NCI-H524 (cell line): ENCODE measurements around the gene INPP5F.
A peak's percentile ranks its signal among the peaks of the same experiment; 100 is the strongest.
"Not testable (repeated sequence)": the region's sequence is repeated elsewhere in the genome, so short reads cannot be mapped to it uniquely, and the experiment has no call there.

Experiments used
- DNase-seq, 2 experiments: peaks; one replicate each; lab custom pipeline; 2025; lab: John Stamatoyannopoulos, UW

INPP5F gene

DNA sequence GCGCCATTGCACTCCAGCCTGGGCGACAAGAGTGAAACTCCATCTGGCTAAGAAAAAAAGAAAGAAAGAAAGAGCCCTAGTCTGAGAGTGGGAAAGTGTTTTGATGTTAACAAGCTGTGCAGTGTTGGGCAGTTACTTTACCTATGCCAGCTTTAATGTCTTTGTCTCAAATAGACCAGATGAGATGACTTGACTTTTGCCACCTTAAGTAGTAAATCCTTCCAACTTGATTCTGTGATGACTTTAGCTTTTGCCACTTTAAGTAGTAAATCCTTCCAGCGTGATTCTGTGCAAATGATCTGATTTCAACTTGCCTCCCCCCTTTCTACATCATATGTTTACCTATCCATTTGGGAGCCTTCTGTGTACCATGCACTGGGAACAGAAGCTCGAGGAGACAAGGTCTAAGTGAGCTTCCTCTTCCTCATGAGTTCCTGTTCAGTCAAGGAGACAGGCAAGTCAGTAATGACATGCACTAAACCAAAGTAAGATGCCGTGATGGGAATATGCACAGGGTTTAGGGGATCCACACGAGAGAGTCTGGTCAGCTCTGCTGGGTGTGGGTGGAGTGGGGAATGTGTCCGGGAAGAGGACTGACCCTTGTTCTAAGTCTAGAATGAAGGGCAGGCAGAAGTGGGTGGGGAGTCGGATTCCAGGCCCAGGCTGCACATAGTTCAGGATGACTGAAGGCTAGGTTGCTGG lies 17.2 kb downstream of the INPP5F start:
- DNase-seq, result no peak

DNA sequence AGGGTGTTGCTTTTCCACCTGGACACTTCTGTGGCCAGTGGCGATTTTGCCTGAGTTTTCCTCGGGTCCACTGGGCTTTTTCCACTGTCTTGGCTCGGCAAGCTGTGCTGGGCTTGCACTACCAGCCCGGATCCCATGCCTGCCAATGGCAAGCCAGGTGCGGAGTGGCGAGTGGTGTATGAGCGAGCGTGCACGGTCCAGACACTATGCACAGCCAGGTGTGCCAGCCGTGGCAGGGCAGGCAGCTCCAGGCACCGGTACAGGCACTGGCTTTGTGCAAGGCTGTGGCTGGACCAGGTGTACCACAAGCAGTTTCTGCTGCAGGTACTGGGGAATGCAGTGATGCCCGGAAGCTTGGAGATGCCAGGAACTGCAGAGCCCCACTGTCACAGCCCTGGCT lies 22.1 kb downstream of the INPP5F start:
- no peak for DNase-seq

DNA sequence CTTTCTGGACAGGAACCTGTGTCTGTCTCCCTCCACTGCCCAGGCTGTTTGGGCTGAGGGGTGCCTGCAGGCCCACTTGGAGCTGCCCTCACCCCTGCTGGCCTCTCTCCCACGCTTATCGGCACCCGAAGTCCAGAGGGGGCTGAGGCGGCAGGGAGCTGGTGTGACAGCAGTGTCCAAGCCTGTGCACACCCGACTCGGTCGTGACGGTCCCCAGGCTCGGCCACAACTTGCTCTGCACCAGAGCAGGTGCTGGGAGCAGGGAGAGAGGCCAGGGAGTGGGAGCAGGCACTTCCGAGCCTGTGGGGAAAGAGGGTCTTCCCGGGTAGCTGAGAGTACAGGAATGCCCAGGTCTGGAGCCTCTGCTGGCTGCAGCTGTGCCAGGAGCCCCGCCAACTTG lies 23.0 kb downstream of the INPP5F start:
- no peak for DNase-seq

DNA sequence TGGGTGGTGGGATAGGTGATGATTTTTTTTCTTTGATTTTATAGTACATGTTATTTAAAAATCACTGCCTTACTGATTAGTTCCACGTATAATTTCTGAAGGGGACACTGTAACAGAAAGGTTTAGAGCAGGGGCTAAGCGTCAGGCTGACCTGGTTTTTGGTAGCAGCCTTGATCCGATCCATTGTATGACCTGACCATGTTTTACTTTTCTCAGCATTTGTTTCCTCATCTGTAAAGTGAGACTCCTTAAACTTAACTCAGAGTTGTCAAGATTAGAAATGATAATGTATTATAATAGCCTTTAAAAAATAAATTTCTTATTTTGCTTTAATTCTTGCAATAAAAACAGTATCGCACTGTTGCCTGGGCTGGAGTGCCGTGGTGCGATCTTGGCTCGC lies 23.6 kb downstream of the INPP5F start:
- DNase-seq, result no peak

DNA sequence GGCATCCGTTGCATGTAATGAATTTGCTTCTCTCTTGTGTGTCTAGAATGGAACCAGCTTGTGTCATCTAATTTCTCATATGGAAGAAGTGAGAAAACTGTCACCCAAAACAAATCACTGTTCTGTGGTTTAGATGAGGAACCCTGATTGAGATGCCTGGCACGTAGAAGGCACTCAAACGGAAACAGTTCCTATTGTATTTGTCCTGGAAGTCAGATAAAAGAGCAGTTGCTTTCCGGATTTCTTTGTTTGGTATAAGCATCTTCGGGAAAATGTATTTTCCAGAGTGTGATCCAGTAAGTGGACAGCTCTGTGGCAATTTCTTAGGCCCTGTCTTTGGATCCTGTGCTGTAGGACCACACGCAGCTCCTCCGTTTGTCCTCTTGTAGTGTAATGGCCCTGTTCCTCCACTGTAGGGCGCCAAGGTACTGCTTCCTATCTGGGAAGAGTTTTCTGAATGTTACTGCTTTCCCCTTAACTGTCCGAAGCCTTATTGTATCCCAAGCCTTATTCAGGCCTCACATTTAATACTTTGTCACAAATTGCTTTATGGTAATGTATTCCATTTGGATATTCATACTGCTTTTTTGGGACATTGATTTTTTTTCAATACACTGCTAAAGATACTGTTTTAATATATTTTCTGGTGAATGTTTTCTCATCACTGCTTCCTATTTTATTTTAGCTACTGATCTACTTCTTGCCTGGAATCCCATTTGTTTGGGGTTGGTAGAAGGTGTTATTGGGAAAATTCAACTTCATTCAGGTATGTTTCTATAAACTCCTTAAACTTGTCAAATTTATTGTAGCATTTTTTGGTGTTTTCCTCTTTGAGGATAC lies 24.8 kb downstream of the INPP5F start:
- DNase-seq, result peak; percentile 11 to 50

DNA sequence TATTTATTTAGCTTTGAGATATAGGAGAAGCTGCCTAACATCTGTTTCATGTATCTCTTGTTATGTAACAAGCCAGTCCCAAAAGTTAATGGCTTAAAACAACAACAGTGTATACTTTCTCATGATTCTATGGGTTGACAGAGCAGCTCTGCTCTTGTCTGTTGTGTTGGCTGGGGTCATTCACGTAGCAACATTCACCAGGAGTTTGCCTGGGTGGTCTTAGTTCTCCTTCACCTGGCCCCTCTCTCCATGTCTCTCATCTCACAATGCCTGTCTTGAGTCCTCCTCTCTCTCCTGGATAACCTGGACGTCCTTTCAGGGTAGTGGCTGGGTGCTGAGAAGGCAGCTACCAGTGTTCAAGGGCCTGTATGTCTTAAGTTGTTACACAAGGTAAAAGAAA lies 27.5 kb downstream of the INPP5F start:
- no peak for DNase-seq

DNA sequence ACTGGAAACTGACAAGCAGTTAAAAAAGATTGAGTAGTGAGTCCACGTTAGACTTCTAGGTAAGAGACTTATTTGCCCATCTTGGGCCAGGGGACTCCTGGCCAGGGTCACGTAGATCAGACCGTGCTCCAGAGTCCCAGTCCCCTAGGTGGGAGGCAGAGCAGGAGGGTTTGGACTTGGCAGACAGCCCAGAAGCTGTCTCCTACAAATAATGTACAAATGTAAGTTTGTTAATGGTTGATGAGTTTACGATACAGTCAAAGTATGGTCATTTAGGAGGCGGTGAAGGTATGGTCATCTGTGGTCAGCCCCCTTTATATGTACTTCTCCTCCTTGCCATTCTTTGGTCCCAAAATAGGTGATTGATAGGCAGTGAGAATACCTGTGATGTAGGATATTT lies 28.2 kb downstream of the INPP5F start:
- no peak for DNase-seq

DNA sequence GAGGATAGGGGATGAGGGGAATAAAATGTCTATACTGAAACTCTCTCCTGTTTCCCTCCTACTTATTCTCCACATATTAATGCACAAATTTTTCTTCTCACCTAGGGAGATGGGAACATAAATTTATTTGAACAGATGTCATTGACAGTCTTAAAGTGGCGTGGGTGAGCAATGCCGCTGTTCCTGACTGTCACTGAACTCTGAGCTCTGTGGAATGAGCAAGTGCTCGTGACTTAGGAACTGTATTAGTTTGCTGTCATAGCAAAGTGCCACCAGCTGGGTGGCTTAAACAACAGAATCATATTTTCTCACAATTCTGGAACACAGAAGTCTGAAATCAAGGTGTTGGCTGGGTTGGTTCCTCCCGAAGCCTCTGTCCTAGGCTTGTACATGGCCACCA lies 29.1 kb downstream of the INPP5F start:
- DNase-seq, result no peak

DNA sequence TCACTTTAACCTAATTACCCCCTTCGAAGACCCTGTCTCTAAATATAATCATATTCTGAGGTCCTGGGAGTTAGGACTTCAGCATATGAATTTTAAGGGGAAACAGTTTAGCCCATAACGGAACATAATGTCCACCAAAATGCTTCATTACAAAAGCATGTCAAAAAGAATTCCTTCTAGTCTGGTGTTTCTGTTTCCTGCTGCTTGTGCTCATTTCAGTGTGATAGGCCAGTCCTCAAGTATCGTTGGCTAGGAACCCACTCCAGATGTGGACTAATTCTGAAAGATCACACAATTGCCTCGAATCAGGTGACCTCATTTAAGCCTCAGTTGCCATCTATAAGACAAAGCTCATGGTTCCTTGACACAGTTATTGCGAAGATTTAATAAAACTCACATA lies 29.6 kb downstream of the INPP5F start:
- DNase-seq, result no peak

DNA sequence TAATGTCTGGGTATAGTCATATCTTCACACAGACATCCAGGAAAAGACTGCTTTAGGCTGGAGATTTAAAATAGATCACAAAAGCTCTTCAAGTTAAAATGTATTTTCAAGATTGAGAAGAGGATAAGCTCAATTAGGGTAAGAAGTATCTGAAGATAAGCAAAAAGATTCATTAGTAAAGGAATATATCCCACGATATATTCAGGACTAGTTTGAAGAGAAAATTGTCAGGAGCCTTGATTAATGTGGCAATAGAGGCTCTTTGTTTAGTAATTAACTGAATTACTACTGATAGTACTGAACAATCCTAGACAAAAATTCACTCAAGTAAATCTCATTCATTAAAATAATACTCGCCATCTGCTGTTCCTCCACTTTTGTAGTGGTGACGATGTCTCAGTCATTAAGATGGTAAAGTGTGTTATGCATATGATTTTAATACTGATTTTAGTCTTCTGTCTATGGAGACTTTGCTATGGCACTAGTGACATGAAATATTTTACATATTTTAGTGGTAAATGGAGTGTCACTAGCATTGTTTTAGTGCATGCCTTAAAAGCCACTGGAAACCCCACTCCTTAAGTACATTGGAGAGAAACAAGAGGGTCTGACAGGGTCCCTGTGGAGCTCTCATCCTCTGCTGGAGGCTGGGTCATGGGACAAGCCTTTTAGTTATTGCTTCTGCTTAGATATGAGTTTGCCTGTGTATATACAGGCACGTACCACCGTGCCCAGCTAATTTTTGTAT lies 32.8 kb downstream of the INPP5F start:
- peak; percentile 3 to 27 for DNase-seq

DNA sequence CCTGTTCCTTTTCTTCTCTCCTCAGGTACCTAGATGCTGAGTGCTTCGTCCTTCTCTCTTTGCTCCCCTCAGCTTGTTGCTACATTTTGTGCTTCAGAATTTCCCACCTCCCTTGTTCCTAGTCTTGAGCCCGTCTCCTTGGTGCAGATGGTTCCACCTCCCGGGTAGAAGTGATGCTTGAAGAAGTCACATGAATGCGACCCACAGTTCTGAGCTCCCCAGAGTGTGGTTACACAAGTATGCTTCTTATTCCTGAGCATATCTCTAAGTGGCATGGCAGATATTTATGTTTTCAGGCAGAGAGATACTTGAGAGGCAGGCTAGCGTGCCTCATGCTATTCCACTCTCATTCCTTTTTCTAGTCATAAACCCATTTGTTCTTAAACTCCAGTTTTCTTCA lies 34.0 kb downstream of the INPP5F start:
- DNase-seq, result no peak

DNA sequence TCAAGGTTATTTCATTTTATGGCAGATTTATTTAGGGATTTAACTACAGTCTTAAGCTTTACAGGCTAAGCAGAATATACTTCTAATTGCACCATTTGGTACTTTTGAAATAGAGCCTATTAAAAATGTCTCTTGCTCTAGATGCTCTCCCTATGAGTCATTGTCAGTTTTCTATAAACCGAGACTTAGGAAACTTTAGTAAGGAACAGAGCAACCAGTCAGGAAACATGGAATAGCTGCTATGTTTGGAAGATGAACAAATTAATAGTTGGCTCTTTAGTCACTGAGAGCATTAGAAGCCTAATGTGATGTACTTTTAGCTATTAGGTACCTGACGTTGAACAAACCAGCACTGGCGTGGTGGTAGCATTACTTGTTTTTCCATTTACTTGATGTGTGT lies 35.3 kb downstream of the INPP5F start:
- DNase-seq, result no peak

DNA sequence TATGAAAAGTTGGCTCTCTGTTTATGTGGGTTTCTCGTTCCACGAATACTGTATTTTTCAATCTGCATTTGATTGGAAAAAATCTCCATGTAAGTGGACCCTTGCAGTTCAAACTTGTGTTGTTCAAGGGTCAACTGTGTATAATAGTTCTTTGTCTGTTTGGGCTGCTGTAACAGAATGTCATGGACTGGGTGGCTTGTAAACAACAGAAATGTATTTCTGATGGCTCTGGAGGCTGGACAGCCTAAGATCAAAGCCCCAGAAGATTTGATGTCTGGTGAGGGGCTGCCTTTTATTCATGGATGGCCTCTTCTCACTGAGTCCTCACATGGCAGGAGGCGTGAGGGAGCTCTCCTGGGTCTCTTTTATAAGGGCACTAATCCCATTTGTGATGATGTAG lies 36.2 kb downstream of the INPP5F start:
- no peak for DNase-seq

DNA sequence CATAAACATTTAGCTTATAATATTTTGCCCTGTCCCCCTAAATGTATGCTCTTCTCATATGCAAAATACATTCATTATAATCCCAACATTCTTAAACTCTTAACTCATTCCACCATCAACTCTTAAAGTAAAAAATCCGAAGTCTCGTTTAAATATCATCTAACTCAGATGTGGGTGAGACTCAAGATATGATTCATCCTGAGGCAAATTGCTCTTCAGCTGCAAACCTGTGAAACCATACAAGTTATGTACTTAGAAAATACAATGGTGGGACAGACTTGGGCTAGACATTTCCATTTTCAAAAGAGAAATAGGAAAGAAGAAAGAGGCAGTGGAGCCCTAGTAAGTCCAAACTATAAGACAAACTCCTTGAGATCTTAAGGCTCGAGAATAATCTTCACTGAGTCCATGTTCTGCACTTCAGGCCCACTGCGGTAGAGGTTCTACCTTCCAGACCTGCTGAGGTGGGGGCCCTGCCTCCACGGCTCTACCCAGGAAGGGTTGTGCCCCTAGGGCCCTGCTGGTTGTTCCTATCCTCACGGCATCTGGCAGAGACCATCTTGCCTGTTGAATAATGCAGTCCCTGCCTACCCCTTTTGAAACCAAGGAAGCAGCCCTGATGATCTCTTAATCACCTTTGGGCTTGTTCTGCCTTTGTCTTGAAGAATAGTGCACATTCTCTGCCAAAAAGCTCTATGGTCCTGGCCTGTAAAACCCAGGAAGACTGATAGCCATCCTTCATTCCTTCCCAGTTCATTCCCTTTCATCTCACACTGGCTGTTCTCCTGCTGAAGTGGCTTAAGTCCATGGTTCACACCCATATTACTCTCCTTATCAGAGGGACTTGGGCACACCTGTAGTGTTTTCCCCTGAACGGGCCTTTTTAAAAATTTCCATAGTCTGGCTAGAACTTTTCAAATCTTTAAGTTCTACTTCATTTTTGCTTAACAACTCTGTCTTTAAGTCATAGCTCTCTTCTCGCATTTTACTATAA lies 37.3 kb downstream of the INPP5F start:
- DNase-seq, result no peak

DNA sequence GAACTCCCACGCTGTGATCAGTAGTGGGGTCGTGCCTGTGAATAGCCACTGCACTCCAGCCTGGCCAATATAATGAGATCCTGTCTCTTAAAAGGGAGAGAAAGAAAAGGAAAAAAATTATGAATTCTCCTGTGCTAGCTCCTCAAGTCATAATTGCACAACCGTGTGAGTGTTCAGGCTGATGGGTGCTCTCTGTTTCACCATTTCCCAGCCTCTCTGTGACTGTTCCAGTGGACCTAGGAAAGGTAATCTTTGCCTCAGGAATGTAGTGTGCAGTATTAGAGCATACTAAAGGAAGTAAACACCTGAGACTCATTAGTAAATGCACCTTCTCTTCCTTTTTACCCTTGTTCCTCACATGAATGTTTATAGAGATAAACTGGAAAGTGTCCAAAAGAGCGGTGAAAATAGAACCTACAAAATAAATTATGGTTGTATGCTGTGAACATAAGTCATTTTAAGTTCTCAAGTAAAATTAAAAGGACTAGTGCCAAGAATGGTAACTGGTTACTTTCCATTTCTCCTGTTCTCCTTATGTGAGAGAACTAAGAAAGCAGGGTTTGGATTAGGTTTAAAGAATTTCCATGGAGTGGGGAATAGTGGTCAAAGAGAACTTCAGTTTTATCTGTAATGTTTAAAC lies 42.7 kb downstream of the INPP5F start:
- DNase-seq, result no peak

DNA sequence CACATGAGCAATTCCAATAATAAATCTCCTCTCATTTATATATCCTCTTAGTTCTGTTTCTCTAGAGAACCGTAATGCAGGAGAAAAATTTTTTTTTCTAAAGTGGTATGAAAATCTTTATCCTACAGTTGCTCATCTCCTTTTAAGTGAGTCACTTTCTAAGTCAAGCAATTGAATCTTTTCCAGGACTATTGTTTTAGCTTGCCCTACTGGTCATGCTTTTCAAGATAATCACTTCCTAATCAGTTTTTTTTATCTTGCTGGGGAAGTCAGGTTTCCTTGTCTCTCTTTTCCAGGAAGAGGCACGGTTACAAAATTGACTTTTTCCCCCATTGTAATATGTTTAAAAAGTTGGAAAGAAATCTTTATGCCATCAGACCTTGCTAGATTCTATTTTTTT lies 44.0 kb downstream of the INPP5F start:
- DNase-seq, result no peak

DNA sequence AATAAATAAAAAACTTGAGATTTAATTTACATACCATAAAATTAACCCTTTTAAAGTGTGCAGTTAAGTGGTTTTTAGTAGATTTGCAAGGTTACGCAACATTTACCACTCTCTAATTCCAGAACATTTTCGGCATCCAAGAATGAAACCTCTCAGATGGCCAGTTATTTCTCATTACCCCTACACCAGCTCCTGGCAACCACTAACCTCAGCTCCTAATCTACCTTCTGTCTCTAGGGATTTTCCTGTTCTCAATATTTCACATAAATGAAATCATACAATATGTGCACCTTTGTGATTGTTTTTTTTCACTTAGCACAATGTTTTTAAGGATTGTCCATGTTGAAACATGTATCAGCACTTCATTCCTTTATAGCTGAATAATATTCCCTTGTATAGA lies 45.1 kb downstream of the INPP5F start:
- no peak for DNase-seq

DNA sequence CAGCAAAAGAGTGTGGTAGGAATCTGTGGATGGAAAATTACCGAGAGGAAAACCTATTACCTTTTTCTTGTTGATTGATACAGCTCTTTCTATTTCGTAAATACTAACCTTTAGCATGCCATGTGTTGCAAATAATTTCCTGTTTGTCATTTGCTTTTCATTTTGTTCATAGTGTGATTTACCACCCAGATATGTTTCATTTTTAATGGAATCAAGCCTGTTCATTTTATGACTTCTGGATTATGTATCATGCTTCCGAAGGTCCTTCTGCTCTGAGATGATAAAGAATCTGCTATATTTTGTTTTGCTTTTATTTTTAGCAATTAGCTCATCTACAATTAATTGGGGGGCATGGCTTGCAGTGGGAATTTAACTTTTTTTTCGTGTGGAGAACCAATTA lies 46.5 kb downstream of the INPP5F start:
- DNase-seq, result no peak

DNA sequence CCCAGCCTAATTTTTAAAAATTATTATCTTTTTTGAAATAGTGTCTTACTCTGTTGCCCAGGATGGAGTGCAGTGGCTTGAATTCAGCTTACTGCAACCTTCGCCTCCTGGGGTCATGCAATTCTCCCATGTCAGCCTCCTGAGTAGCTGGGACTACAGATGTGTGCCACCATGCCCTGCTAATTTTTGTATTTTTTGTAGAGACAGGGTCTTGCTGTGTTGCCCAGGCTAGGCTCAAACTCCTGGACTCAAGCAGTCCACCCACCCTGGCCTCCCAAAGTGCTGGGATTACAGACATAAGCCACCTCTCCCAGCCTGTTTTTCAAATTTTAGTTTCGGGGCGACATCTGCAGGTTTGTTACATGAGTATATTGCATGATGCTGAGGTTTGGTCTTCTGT lies 47.2 kb downstream of the INPP5F start:
- not testable (repeated sequence) for DNase-seq

DNA sequence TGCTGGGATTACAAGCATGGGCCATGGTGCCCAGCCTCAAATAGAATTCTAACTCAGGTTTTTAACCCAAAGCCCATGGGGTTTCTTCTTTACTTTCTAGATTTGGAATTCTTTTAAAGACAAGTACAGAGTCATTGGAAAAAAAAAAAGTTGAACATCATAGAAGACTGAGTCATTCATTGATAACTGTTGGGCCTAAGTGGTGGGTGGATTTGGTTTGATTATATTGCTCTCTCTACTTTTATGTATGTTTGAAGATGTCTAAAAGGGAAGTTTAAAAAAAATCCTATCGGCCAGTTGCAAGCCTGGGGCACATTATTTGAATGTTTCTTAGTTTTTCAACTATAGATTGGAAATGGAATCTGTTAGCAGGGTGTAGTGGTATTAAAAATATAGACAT lies 49.7 kb downstream of the INPP5F start:
- DNase-seq, result no peak

DNA sequence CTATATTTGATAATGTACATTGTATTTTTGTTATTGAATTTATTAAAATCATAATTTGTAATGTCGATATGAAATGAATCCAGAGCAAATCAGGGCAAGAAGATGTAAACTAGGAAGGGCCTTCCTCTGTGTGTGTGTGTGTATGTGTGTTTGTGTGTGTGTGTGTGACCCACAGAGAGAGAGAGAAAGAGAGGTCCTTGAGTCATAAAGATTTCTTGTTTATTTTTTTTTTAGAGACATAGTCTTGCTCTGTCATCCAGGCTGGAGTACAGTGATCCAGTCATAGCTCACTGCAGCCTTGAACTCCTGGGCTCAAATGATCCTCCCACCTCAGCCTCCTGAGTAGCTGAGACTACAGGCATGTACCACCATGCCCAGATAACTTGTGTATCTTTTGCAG lies 50.7 kb downstream of the INPP5F start:
- DNase-seq, result no peak
